Stimulated activated CD4-positive, alpha-beta T cell treated with anti-CD3 and anti-CD28 coated beads, TNF-alpha, amount 100 ng/mL, for 24 hours (primary cell): ENCODE data around the gene SLC35G6.
"Not testable (repeated sequence)": the region's sequence is repeated elsewhere in the genome, so short reads cannot be mapped to it uniquely, and the experiment has no call there.

Source experiments
- DNase-seq, 3 experiments: peaks; one replicate each; pipeline ENCODE4 v3.0.0-alpha.2; 2020; ENCODE audit warnings: low read depth in 3 of 3

The SLC35G6 gene

GRCh38 chr17:7481275-7481674 lies at the start of gene SLC35G6:
SLC35G6 (plus strand) TSS chr17:7481446; CDS start chr17:7481517, 71 bp downstream.
- DNase-seq = not testable (repeated sequence)

- DNase-seq = no peak
These were observed 49.0 kb upstream of the SLC35G6 start for GRCh38 chr17:7432296-7432695.

GRCh38 chr17:7435676-7436555 lies 45.3 kb upstream of the SLC35G6 start:
- peak in 2 of 3 experiments; percentile 24 to 62 for DNase-seq

- DNase-seq = peak; percentile 49 to 80 (median 56)
These were observed 44.5 kb upstream of the SLC35G6 start for GRCh38 chr17:7436556-7437368.

- DNase-seq = no peak
These were observed 43.8 kb upstream of the SLC35G6 start for GRCh38 chr17:7437369-7437863.

- peak in 2 of 3 experiments; percentile 36 to 77 for DNase-seq
These were observed 43.2 kb upstream of the SLC35G6 start for GRCh38 chr17:7437950-7438614.

- DNase-seq = no peak
These were observed 42.4 kb upstream of the SLC35G6 start for GRCh38 chr17:7438656-7439460.

- no peak for DNase-seq
These were observed 41.7 kb upstream of the SLC35G6 start, which contains the start of gene FGF11 for GRCh38 chr17:7439462-7440112. FGF11 (plus strand) TSS chr17:7439512; CDS start chr17:7439621, 109 bp downstream.

- DNase-seq = peak in 1 of 3 experiments; percentile 52
These were observed 41.0 kb upstream of the SLC35G6 start for GRCh38 chr17:7440113-7440833.

GRCh38 chr17:7440834-7441195 lies 40.4 kb upstream of the SLC35G6 start:
- DNase-seq = no peak

GRCh38 chr17:7441266-7441665 lies 40.0 kb upstream of the SLC35G6 start:
- no peak for DNase-seq

GRCh38 chr17:7442142-7442541 lies 39.1 kb upstream of the SLC35G6 start:
- no peak for DNase-seq

GRCh38 chr17:7443499-7444485 lies 37.5 kb upstream of the SLC35G6 start:
- no peak for DNase-seq

- no peak for DNase-seq
These were observed 36.3 kb upstream of the SLC35G6 start, which contains the start of gene CHRNB1 for GRCh38 chr17:7444682-7445618. CHRNB1 (plus strand) TSS chr17:7445061; CDS start chr17:7445128, 67 bp downstream.

GRCh38 chr17:7445619-7445968 lies 35.7 kb upstream of the SLC35G6 start:
- no peak for DNase-seq

GRCh38 chr17:7448461-7448860 lies 32.8 kb upstream of the SLC35G6 start:
- no peak for DNase-seq

GRCh38 chr17:7459961-7460545 lies 21.2 kb upstream of the SLC35G6 start:
- DNase-seq = no peak
